A673 (cell line): Measurements from ENCODE around the gene EHF. TPM values are rescaled to one million over a fixed set of nuclear protein-coding genes. Genes with fewer than 3 reads are reported as not detected.

Source experiments
- BruUV-seq: library from RNA; stranded (reverse); fragments of 400-500 nt; replicated peaks from 2 replicates; lab custom pipeline; 2021; lab: Mats Ljungman, UMichigan
- CTCF ChIA-PET: fragments of 300-600 bp; sonication (Branson Sonifier 250); formaldehyde crosslinking; loops from one replicate; lab custom pipeline; 2022; ENCODE audit warnings: antibody characterized with exemption; lab: Charles Lee
- POLR2A ChIA-PET: fragments of 300-600 bp; sonication (Branson Sonifier 250); formaldehyde crosslinking; loops from one replicate; lab custom pipeline; 2022; ENCODE audit warnings: antibody characterized with exemption; ENCODE audit not compliant: low non-redundant PET; lab: Charles Lee
- DNase-seq: peaks from one replicate; pipeline ENCODE4 v3.0.0-alpha.2; 2015; ENCODE audit warnings: low spot score
- H3K27ac ChIP-seq: fragments of 200-600 bp; sonication (generic); 2 replicates; pipeline ENCODE4 v1.5.1; 2016; ENCODE audit warnings: mixed run types, low read depth, mild to moderate bottlenecking, mixed read lengths, antibody characterized with exemption, low read length; ENCODE audit not compliant: poor library complexity, severe bottlenecking
- H3K27me3 ChIP-seq: fragments of 200-600 bp; sonication (generic); replicated peaks from 2 replicates; pipeline ENCODE4 v1.6.1; 2017; ENCODE audit warnings: mixed run types, low read depth, mild to moderate bottlenecking, mixed read lengths, antibody characterized with exemption, low read length; ENCODE audit not compliant: insufficient read depth, poor library complexity
- H3K36me3 ChIP-seq: fragments of 200-600 bp; sonication (generic); 2 replicates; pipeline ENCODE4 v1.6.1; 2016; ENCODE audit warnings: mixed run types, mild to moderate bottlenecking, mixed read lengths, antibody characterized with exemption, low read length; ENCODE audit not compliant: insufficient read depth, poor library complexity, severe bottlenecking
- H3K4me1 ChIP-seq: fragments of 200-600 bp; sonication (generic); 2 replicates; pipeline ENCODE4 v1.6.1; 2017; ENCODE audit warnings: mixed run types, mild to moderate bottlenecking, mixed read lengths, antibody characterized with exemption, low read length; ENCODE audit not compliant: insufficient read depth, poor library complexity, severe bottlenecking
- H3K4me3 ChIP-seq: fragments of 200-600 bp; sonication (generic); 2 replicates; pipeline ENCODE4 v1.5.1; 2016; ENCODE audit warnings: low read depth, mixed run types, mild to moderate bottlenecking, mixed read lengths, low read length; ENCODE audit not compliant: poor library complexity, severe bottlenecking
- H3K9me3 ChIP-seq: fragments of 200-600 bp; sonication (generic); 2 replicates; pipeline ENCODE4 v1.6.1; 2016; ENCODE audit warnings: mixed run types, low read depth, mild to moderate bottlenecking, mixed read lengths, antibody characterized with exemption, low read length; ENCODE audit not compliant: poor library complexity, severe bottlenecking
- CTCF ChIP-seq: fragments of 300-800, 200-600 bp; sonication (generic); conservative IDR thresholded peaks from 2 replicates; pipeline ENCODE4 v1.5.1; 2017; ENCODE audit warnings: low read depth, mild to moderate bottlenecking, antibody characterized with exemption, low read length, moderate library complexity, mixed read lengths
- EZH2 ChIP-seq: fragments of 200-600 bp; sonication (generic); IDR thresholded peaks from 2 replicates; pipeline ENCODE4 v1.6.1; 2017; ENCODE audit warnings: borderline replicate concordance, low read depth, mild to moderate bottlenecking, mixed read lengths, antibody characterized with exemption, low read length; ENCODE audit not compliant: poor library complexity, severe bottlenecking
- intact Hi-C: fragments of 100-400 bp; cut with micrococcal nuclease; formaldehyde crosslinking; loops from one replicate; pipeline ENCODE4 v1.10.0; 2022; ENCODE audit not compliant: unreplicated experiment
- total RNA-seq: library from RNA; stranded (reverse); gene quantifications from 2 replicates; pipeline ENCODE4 v1.2.3, GENCODE V29; 2021

Gene EHF
- total RNA-seq, 1 experiment from 2014 or later = not detected

GRCh38 chr11:34624069-34624468, 3.2 kb downstream of the EHF start:
- POLR2A ChIA-PET = no interaction called here
- CTCF ChIA-PET = no interaction called here
- TF ChIP-seq CTCF = no peak
- no peak for TF ChIP-seq EZH2
- H3K27me3 ChIP-seq = peaks cover 15% of the 10 kb centered on the region
- no peaks in the 10 kb centered on the region for H3K9me3 ChIP-seq
- H3K27ac ChIP-seq = no peak overlapping the region
- intact Hi-C loops = no loop called here
- H3K36me3 ChIP-seq = no peaks in the 10 kb centered on the region
- BruUV-seq = no TSS peak
- DNase-seq = no peak
- no peaks in the 10 kb centered on the region for H3K4me1 ChIP-seq
- no peak overlapping the region for H3K4me3 ChIP-seq

- DNase-seq = no peak
- H3K27me3 ChIP-seq = peaks cover 15% of the 10 kb centered on the region
- H3K4me3 ChIP-seq = no peak overlapping the region
- ChIA-PET CTCF (no interaction called here), POLR2A (no interaction called here)
- no peaks in the 10 kb centered on the region for H3K9me3 ChIP-seq
- TF ChIP-seq EZH2 (no peak), CTCF (no peak)
- no peaks in the 10 kb centered on the region for H3K4me1 ChIP-seq
- no TSS peak for BruUV-seq
- intact Hi-C loops = no loop called here
- no peak overlapping the region for H3K27ac ChIP-seq
- no peaks in the 10 kb centered on the region for H3K36me3 ChIP-seq
Measured at GRCh38 chr11:34625576-34625975, 4.7 kb downstream of the EHF start.

GRCh38 chr11:34626393-34626792, 5.5 kb downstream of the EHF start:
- Histone ChIP-seq H3K9me3 (no peaks in the 10 kb centered on the region), H3K4me3 (no peak overlapping the region), H3K27ac (no peak overlapping the region), H3K27me3 (peaks cover 11% of the 10 kb centered on the region), H3K4me1 (no peaks in the 10 kb centered on the region), H3K36me3 (no peaks in the 10 kb centered on the region)
- no peak for DNase-seq
- BruUV-seq = no TSS peak
- POLR2A ChIA-PET = no interaction called here
- intact Hi-C loops = no loop called here
- CTCF ChIA-PET = no interaction called here
- no peak for TF ChIP-seq EZH2
- TF ChIP-seq CTCF = no peak
